ENCODE data around the gene BCAP29.
"Not testable (repeated sequence)": the region's sequence is repeated elsewhere in the genome, so short reads cannot be mapped to it uniquely, and the experiment has no call there.

BCAP29 gene

GRCh38 chr7:107579885-107580715, at the start of gene BCAP29:
BCAP29 (plus strand) TSS chr7:107580246; CDS start chr7:107580773, 527 bp downstream.
- Mint-ChIP-seq H3K4me3 (peak within 1 kb of the TSS; percentile 92), H3K36me3 (ENCODE audit: low read depth) (peaks cover 15% of the 10 kb centered on the region), H3K4me1 (ENCODE audit: low read depth) (peaks cover 24% of the 10 kb centered on the region), H3K27me3 (no peaks in the 10 kb centered on the region), H3K27ac (peak within 1 kb of the TSS; percentile 87), H3K9me3 (no peaks in the 10 kb centered on the region)

- H3K9me3 Mint-ChIP-seq: peaks cover 6% of the 10 kb centered on the region
- H3K4me3 Mint-ChIP-seq: no peak overlapping the region
- H3K27me3 Mint-ChIP-seq: no peaks in the 10 kb centered on the region
- H3K36me3 Mint-ChIP-seq (ENCODE audit: low read depth): peaks cover 53% of the 10 kb centered on the region
- H3K27ac Mint-ChIP-seq: no peak overlapping the region
- peaks cover 18% of the 10 kb centered on the region for H3K4me1 Mint-ChIP-seq (ENCODE audit: low read depth)
Observed at GRCh38 chr7:107530751-107531150, 49.3 kb upstream of the BCAP29 start.

GRCh38 chr7:107534139-107534538, 45.9 kb upstream of the BCAP29 start:
- H3K4me3 Mint-ChIP-seq: no peak overlapping the region
- peaks cover 18% of the 10 kb centered on the region for H3K4me1 Mint-ChIP-seq (ENCODE audit: low read depth)
- no peak overlapping the region for H3K27ac Mint-ChIP-seq
- peaks cover 67% of the 10 kb centered on the region for H3K36me3 Mint-ChIP-seq (ENCODE audit: low read depth)
- no peaks in the 10 kb centered on the region for H3K27me3 Mint-ChIP-seq
- peaks cover 6% of the 10 kb centered on the region for H3K9me3 Mint-ChIP-seq

- not testable (repeated sequence) for H3K27me3 Mint-ChIP-seq, H3K9me3 Mint-ChIP-seq, H3K27ac Mint-ChIP-seq, H3K4me3 Mint-ChIP-seq
- Mint-ChIP-seq H3K36me3 (ENCODE audit: low read depth) (peaks cover 71% of the 10 kb centered on the region), H3K4me1 (ENCODE audit: low read depth) (peaks cover 18% of the 10 kb centered on the region)
Observed at GRCh38 chr7:107537228-107537627, 42.8 kb upstream of the BCAP29 start.

DNA sequence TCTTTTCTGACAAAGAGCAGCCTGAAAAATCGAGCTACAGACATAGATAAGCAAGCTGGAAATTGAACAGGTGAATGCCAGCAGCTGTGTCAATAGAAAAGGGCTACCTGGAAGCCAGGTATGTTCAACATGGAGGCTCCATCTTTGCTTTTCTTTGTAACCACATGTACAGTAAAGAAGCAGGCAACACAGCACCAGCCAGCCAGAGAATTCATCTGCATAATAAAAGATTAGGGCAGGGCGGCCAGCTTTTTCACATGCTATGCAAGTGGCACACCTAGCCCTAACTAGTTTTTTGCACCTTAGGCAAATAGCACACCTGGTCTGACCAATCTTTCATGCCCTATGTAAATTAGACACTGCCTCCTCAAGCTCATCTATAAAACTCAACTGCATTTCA, 42.0 kb upstream of the BCAP29 start:
- Mint-ChIP-seq H3K27me3 (no peaks in the 10 kb centered on the region), H3K4me3 (no peak overlapping the region), H3K27ac (no peak overlapping the region), H3K36me3 (ENCODE audit: low read depth) (peaks cover 70% of the 10 kb centered on the region), H3K4me1 (ENCODE audit: low read depth) (peaks cover 17% of the 10 kb centered on the region), H3K9me3 (peaks cover 6% of the 10 kb centered on the region)

DNA sequence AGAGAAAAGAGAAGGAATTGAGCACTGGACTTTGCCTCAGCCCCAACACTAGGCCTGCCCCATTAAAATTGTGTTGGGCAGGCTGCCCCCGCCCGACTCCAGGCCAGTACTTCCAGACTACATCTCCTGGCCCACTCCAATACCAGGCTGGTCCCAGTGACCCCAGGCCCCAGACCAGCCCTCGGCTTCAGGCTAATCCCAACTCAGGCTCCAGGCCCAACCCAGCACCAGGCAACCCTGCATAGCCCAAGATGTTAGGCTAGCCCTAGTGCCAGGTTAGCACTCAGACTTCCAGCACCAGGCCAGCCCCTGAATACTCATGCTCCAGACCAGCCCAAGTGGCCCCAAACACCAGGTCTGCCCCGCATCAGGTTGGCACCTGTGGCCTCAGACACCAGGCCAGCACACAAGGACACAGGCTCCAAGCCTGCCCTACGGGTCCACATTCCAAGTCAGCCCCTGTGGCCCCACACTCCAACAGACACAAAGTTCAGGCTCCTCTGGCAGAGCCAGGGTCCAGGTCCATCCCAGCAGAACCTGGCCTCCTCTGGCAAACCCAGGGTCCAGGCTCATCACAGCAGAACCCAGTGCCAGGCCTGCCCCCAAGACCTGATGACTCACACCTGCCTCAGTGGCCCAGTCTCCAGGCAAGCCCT, 36.6 kb upstream of the BCAP29 start:
- H3K4me3 Mint-ChIP-seq: no peak overlapping the region
- peaks cover 3% of the 10 kb centered on the region for H3K4me1 Mint-ChIP-seq (ENCODE audit: low read depth)
- peaks cover 19% of the 10 kb centered on the region for H3K9me3 Mint-ChIP-seq
- H3K27ac Mint-ChIP-seq: no peak overlapping the region
- no peaks in the 10 kb centered on the region for H3K27me3 Mint-ChIP-seq
- peaks cover 58% of the 10 kb centered on the region for H3K36me3 Mint-ChIP-seq (ENCODE audit: low read depth)

DNA sequence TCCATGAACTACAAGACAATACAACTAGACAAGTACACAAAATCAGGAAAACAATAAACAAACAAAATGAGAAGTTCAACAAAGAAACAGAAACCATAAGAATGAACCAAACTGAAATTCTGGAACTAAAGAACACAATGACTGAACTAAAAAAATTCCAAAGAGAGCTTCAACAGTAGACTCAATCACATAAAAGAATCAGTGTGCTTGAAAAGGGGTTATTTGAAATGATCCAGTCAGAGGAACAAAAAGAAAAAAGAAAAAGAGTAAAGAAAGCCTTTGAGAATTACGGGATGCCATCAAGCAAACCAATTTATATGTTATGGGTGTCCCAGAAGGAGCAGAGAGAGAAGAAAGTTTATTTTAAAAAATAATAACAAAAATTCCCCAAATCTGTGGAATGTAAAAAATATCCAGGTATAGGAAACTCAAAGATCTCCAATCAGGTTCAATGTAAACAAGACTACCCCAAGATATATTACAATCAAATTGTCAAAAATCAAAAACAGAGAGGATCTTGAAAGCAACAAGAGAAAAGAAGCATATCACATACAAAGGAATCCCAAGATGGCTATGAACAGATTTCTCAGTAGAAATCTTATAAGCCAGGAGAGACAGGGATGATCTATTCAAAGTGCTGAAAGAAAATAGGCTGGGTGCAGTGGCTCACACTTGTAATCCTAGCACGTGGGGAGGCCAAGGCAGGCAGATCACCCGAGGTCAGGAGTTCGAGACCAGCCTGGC, 35.0 kb upstream of the BCAP29 start:
- Mint-ChIP-seq H3K4me1 (ENCODE audit: low read depth) (peaks cover 7% of the 10 kb centered on the region), H3K4me3 (no peak overlapping the region), H3K27ac (no peak overlapping the region), H3K36me3 (ENCODE audit: low read depth) (peaks cover 49% of the 10 kb centered on the region), H3K27me3 (no peaks in the 10 kb centered on the region), H3K9me3 (peaks cover 19% of the 10 kb centered on the region)

GRCh38 chr7:107551936-107552335, 28.1 kb upstream of the BCAP29 start:
- Mint-ChIP-seq H3K36me3 (ENCODE audit: low read depth) (peaks cover 70% of the 10 kb centered on the region), H3K27ac (no peak overlapping the region), H3K27me3 (no peaks in the 10 kb centered on the region), H3K9me3 (peaks cover 5% of the 10 kb centered on the region), H3K4me1 (ENCODE audit: low read depth) (peaks cover 18% of the 10 kb centered on the region), H3K4me3 (no peak overlapping the region)

DNA sequence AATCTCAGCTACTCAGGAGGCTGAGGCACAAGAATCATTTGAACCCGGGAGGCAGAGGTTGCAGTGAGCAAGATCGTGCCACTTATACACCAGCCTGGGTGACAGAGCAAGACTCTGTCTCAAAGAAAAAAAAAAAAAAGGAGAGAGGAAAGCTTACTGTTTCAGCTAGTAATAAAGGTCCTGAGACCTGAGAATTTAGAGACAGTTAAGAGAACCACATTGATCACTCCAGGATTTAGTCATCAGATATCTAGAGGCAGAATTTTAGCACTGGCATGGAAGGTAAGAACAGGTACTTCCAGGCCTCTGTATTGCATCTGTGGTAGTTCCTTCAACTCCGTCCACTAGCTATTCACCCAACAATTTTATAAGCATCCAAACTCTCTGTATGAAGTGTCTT, 24.2 kb upstream of the BCAP29 start:
- Mint-ChIP-seq H3K27ac (no peak overlapping the region), H3K4me3 (no peak overlapping the region), H3K36me3 (ENCODE audit: low read depth) (peaks cover 53% of the 10 kb centered on the region), H3K27me3 (no peaks in the 10 kb centered on the region), H3K9me3 (no peaks in the 10 kb centered on the region), H3K4me1 (ENCODE audit: low read depth) (peaks cover 35% of the 10 kb centered on the region)

- Mint-ChIP-seq H3K36me3 (ENCODE audit: low read depth) (peaks cover 24% of the 10 kb centered on the region), H3K27ac (no peak overlapping the region), H3K4me1 (ENCODE audit: low read depth) (peaks cover 52% of the 10 kb centered on the region), H3K27me3 (no peaks in the 10 kb centered on the region), H3K4me3 (no peak overlapping the region), H3K9me3 (no peaks in the 10 kb centered on the region)
Observed at GRCh38 chr7:107559864-107560263, 20.2 kb upstream of the BCAP29 start.

DNA sequence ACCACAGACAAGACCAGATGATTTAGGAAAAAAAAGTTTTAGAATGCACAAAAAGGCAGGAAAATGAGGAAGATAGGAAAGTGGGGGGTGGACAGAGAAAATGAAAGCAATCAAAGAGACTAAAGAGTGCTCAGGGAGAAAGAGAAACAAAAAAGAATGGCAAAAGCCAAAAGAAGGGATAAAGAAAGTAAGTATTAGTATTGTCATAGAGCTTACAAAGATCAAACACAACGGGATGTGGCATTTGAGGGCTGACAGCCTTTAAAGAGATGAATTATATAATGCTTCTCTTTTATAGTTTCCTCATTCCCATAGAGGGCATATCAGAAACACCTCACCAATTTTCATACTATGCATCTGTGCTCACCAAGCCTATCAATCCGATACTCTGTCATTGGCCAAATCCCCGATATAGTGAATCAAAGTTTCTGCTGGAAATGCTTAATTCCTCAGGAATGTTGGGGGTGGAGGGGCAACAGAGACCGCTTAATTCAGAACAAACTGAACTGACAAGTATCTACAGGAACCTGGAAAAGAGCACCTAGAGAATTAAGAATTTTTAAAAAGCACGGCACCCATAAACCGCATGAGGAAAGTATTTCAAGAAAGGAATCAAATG, 19.0 kb upstream of the BCAP29 start:
- Mint-ChIP-seq H3K9me3 (no peaks in the 10 kb centered on the region), H3K4me1 (ENCODE audit: low read depth) (peaks cover 58% of the 10 kb centered on the region), H3K4me3 (peak overlapping the region; percentile 87), H3K27me3 (no peaks in the 10 kb centered on the region), H3K36me3 (ENCODE audit: low read depth) (peaks cover 16% of the 10 kb centered on the region), H3K27ac (peak overlapping the region; percentile 52)

GRCh38 chr7:107563081-107563774, 16.8 kb upstream of the BCAP29 start:
- Mint-ChIP-seq H3K27me3 (no peaks in the 10 kb centered on the region), H3K4me1 (ENCODE audit: low read depth) (peaks cover 60% of the 10 kb centered on the region), H3K9me3 (no peaks in the 10 kb centered on the region), H3K27ac (peak overlapping the region; percentile 88), H3K36me3 (ENCODE audit: low read depth) (peaks cover 11% of the 10 kb centered on the region), H3K4me3 (peak overlapping the region; percentile 87)

GRCh38 chr7:107563775-107564552, 16.1 kb upstream of the BCAP29 start, which contains the start of the genes COG5 and DUS4L:
COG5 (minus strand) TSS chr7:107563920; CDS start chr7:107563896, 24 bp downstream.
DUS4L (plus strand) TSS chr7:107563971; CDS start chr7:107567071, 3,100 bp downstream.
- H3K27ac Mint-ChIP-seq: peak within 1 kb of the TSS; percentile 88
- H3K4me1 Mint-ChIP-seq (ENCODE audit: low read depth): peaks cover 59% of the 10 kb centered on the region
- H3K27me3 Mint-ChIP-seq: no peaks in the 10 kb centered on the region
- peaks cover 11% of the 10 kb centered on the region for H3K36me3 Mint-ChIP-seq (ENCODE audit: low read depth)
- no peaks in the 10 kb centered on the region for H3K9me3 Mint-ChIP-seq
- peak within 1 kb of the TSS; percentile 87 for H3K4me3 Mint-ChIP-seq
